Measurements from ENCODE around the gene KCNJ5.

KCNJ5 gene

DNA sequence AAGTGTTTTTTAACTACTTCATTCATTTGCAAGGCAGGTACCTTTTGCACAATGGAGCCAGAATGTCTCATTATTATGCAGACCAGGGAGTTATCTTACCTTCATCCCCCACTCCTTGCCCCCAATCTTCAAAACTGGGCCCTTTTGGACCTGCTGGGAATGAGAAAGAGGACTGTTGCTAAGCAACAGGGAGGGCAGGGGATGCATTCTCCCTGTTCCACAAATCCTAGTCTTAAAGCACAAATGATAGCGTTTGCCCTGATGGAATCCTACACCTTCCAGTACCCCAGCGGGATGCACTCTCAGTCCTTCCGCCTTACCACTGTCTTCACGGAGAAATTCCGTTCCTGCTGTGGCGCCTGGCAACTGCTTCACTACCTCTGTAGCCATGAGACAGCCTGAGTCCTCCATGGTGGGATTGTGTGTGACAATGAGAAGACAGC, 20.0 kb upstream of the KCNJ5 start:
- TF ChIP-seq, protein P1, sequence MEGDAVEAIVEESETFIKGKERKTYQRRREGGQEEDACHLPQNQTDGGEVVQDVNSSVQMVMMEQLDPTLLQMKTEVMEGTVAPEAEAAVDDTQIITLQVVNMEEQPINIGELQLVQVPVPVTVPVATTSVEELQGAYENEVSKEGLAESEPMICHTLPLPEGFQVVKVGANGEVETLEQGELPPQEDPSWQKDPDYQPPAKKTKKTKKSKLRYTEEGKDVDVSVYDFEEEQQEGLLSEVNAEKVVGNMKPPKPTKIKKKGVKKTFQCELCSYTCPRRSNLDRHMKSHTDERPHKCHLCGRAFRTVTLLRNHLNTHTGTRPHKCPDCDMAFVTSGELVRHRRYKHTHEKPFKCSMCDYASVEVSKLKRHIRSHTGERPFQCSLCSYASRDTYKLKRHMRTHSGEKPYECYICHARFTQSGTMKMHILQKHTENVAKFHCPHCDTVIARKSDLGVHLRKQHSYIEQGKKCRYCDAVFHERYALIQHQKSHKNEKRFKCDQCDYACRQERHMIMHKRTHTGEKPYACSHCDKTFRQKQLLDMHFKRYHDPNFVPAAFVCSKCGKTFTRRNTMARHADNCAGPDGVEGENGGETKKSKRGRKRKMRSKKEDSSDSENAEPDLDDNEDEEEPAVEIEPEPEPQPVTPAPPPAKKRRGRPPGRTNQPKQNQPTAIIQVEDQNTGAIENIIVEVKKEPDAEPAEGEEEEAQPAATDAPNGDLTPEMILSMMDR (IDR thresholded peaks at IDR 0.05; ENCODE audit: low read depth, low read length) = no peak

DNA sequence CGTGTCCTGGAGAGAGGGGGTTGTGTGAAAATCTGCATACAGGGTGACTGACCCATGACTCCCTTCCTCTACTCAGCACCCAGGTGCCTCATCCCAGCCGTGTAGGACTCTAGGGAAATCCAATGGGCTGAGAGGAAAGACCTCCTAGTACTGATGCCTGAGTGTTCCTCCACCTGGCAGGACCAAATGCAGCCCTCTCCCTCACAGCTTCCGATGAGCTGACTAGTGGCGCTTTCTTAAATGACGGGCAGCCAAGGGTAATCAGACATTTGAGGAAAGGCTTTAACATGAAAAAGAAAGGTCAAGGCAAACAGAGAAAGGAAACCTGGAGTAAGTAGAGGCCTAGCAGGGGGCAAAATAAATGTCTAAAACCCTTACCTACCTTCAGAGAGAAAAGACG, 19.1 kb upstream of the KCNJ5 start:
- no peak overlapping the region for H3K4me3 ChIP-seq (replicated peaks in 1 of 2; ENCODE audit: low read depth in 2 of 2, low read length in 2 of 2)
- TF ChIP-seq, protein P1 (IDR thresholded peaks at IDR 0.05; ENCODE audit: low read depth, low read length) = no peak
- no peak for DNase-seq (ENCODE audit: low read depth in 2 of 2)

More for the DNA sequence above, 20.0 kb upstream of the KCNJ5 start:
- H3K4me3 ChIP-seq (replicated peaks in 1 of 2; ENCODE audit: low read depth in 2 of 2, low read length in 2 of 2) = no peak overlapping the region
- DNase-seq (ENCODE audit: low read depth in 2 of 2) = no peak

DNA sequence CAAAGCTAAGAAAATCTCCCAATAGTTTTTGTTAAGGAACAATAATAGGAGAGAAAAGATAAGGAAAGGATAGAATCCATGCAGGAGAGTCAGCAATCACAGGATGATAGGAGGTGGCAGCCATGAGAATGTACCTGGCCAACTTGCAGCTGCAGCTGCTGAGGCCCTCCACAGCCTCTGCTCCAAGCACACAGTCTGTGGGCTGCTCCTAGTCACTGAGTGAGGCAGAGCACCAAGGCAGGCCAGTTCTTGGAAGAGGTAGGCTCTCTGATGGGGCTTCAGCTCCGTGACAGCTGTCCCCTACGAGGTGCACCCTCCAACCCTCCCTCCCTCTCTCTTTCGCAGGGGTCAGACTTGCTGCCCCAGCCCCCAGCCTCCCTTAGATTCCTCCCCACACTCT, 18.6 kb upstream of the KCNJ5 start:
- DNase-seq (ENCODE audit: low read depth in 2 of 2) = no peak
- TF ChIP-seq, protein P1 (IDR thresholded peaks at IDR 0.05; ENCODE audit: low read depth, low read length) = no peak
- H3K4me3 ChIP-seq (replicated peaks in 1 of 2; ENCODE audit: low read depth in 2 of 2, low read length in 2 of 2) = no peak overlapping the region

DNA sequence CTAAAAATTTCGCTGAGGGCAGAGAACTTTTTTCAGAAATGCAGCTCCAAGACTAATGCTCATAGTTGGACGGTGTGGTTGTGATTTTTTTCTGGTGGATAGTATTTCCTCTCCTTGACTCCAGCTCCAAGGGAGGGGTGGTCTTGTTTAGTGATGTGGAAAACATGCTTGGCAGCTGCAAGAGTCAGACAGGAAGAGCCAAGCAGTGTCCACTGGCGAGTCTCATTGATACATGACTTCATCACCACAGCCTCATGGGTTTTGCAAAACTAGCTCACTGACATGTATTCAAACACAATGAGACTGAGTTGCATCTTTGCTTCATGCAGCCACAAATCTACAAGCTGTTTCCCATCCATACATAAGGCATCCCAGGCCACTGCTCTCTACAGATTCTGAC, 16.7 kb upstream of the KCNJ5 start:
- TF ChIP-seq, protein P1 (IDR thresholded peaks at IDR 0.05; ENCODE audit: low read depth, low read length) = no peak
- DNase-seq (ENCODE audit: low read depth in 2 of 2) = peak in 1 of 2 donors; percentile 35

DNA sequence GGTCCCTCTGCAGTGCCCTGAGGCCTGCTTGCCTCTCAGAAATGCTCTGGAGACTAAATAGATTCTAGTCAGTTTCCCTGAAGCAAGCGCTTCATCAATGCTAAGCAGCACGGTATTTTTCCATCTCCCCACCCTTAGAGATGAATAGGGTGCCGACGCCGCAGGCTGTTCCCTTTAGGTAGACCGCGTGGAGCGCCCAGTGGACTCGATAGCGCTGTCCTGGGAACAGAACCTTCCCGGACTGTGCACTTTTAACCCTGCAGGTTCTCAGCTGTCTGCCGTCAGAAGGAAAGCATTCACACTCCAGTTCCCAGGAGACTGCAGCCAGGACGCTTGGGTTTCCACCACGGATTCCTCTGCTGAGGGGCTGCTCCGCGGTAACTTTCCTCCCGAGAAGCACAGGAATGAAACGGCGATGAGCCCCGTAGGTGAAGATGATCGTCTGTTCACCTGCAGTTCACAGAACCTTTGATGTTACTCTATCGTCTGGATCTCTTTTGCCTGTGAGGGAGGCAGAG, 15.0 kb upstream of the KCNJ5 start:
- DNase-seq (ENCODE audit: low read depth in 2 of 2) = no peak
- no peak overlapping the region for H3K4me3 ChIP-seq (replicated peaks in 1 of 2; ENCODE audit: low read depth in 2 of 2, low read length in 2 of 2)
- TF ChIP-seq, protein P1 (IDR thresholded peaks at IDR 0.05; ENCODE audit: low read depth, low read length) = no peak

More for the DNA sequence above, 16.7 kb upstream of the KCNJ5 start:
- H3K4me3 ChIP-seq (replicated peaks in 1 of 2; ENCODE audit: low read depth in 2 of 2, low read length in 2 of 2) = no peak overlapping the region

DNA sequence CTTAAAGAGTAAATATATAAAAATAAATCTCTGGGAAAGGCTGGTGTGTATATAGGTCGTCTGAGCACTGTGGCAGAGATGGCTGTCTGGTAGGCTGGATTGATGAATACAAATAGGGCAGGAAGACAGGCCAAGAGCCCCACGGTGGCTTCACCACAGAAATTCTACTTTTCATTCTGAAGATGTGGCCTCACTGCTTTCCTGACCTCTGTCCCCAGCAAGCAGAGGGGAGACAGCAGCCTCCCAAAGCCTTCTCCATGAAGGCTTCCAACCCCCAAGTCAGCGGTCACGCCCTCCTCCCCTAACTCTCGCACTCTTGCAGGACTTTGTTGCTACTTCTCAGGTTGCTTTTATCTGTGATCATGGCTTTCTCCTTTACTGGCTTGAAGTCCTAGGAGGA, 13.4 kb upstream of the KCNJ5 start:
- no peak overlapping the region for H3K4me3 ChIP-seq (replicated peaks in 1 of 2; ENCODE audit: low read depth in 2 of 2, low read length in 2 of 2)
- no peak for DNase-seq (ENCODE audit: low read depth in 2 of 2)

More for the DNA sequence above, 13.4 kb upstream of the KCNJ5 start:
- TF ChIP-seq, protein P1 (IDR thresholded peaks at IDR 0.05; ENCODE audit: low read depth, low read length) = no peak
